Lung (tissue), 12 donors: ENCODE results near the gene HEPACAM. TPM values are rescaled to one million over a fixed set of nuclear protein-coding genes. Genes with fewer than 3 reads are reported as not detected.

Experiments used
- ATAC-seq: fragments of 200-7000 bp; cut with Tn5 transposase; one replicate; pipeline ENCODE4 v1.9.1; 2020; ENCODE audit warnings: moderate number of reproducible peaks; ENCODE audit not compliant: insufficient read depth, low FRiP score
- DNase-seq, 3 donors: peaks; one replicate each; pipeline ENCODE4 v3.0.0-alpha.2; 2013 to 2017
- H3K27ac ChIP-seq, 2 donors: one replicate each; pipeline ENCODE4 v1.5.1; 2013; ENCODE audit warnings: mild to moderate bottlenecking in 2 of 2, moderate library complexity in 2 of 2, control low read depth in 1 of 2, inconsistent platforms in 1 of 2, low read depth in 1 of 2, low read length in 1 of 2
- H3K27me3 ChIP-seq, 3 donors: one replicate each; pipeline ENCODE4 v1.5.1; 2013; ENCODE audit warnings: low read length in 2 of 3; ENCODE audit not compliant: control insufficient read depth in 3 of 3, insufficient read depth in 3 of 3
- H3K36me3 ChIP-seq, 4 donors: one replicate each; pipeline ENCODE4 v1.5.1; 2013; ENCODE audit warnings: low read length in 4 of 4, mild to moderate bottlenecking in 1 of 4, moderate library complexity in 1 of 4; ENCODE audit not compliant: control insufficient read depth in 4 of 4, insufficient read depth in 4 of 4
- H3K4me1 ChIP-seq, 5 donors: one replicate each; pipeline ENCODE4 v1.5.1; 2013; ENCODE audit warnings: low read length in 5 of 5, mild to moderate bottlenecking in 2 of 5, moderate library complexity in 1 of 5; ENCODE audit not compliant: control insufficient read depth in 5 of 5, insufficient read depth in 5 of 5
- H3K4me3 ChIP-seq: one replicate; pipeline ENCODE4 v1.5.1; 2013; ENCODE audit warnings: mild to moderate bottlenecking, control low read depth, moderate library complexity
- H3K9ac ChIP-seq, 2 donors: one replicate each; pipeline ENCODE4 v1.5.1; 2013; ENCODE audit warnings: low read length in 2 of 2, control low read depth in 1 of 2; ENCODE audit not compliant: insufficient read depth in 1 of 2
- H3K9me3 ChIP-seq, 4 donors: one replicate each; pipeline ENCODE4 v1.5.1; 2013; ENCODE audit warnings: low read length in 3 of 4, mild to moderate bottlenecking in 1 of 4, moderate library complexity in 1 of 4; ENCODE audit not compliant: control insufficient read depth in 4 of 4, insufficient read depth in 3 of 4
- WGBS, 2 donors: extraction: QIAGEN DNeasy Blood & Tissue Kit; methylation state at CpG; one replicate each; pipeline ENCODE4 v1.1.7; 2013; 5-methylcytosine and 5-hydroxymethylcytosine counted together
- polyA plus RNA-seq, 2 donors: library from polyadenylated mRNA; stranded (reverse); fragments of 200-250 nt; gene quantifications; one replicate each; pipeline ENCODE4 v1.2.1, GENCODE V29; 2013
- total RNA-seq, 2 donors: library from RNA; depleted of rRNA in 1 of 2; stranded (reverse); fragments of >200 nt in 1 of 2; gene quantifications; one replicate each; pipeline ENCODE4 v1.2.1, GENCODE V29; 2014 to 2021
- TF ChIP-seq, protein P1 (sequence below): IDR thresholded peaks from 2 replicates; pipeline ENCODE4 v1.5.1; 2012; ENCODE audit warnings: mild to moderate bottlenecking; ENCODE audit errors: control extremely low read depth, extremely low read depth
- donor health status: control.
- donor health status: control.
- donor health status: Bipolar disorder and iron deficiency.
- donor health status: healthy.
- donor health status: DM: yes; HTN: yes; CAD: no.

Gene HEPACAM
- total and polyA plus RNA-seq, 4 donors: 0.02 TPM; not detected in 3

DNA sequence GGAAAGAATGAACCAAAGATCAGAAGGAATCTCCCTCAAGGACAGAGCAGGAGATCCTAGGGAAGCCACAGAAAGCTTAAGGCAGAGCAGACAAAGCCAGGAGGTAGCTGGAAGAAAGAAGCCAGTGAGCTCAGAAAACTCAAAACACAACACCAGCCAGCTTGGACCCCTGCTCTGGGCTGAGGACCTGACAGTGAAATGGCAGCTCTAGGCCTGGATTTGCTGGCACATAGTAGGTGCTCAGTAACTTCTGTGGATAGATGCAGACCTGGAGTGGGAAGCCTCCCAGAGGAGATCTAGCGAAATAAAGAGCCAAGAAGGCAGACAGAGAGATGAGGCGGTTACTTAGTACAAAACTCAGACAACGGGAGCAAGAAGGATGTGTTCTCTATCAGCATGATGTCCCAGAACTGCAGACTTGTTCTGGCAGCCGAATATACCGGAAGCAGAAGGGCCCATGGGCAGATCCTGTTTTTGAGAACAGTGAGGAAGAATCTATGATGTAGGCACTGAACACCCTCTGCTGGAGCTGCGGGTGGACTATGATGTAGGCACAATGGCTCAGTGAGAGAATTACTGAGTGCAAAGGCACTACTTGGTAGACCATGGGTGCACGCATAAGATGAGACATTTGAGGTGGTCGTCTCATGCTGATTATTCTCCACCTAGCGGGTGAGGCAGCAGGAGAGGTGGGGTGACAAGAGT is 42.9 kb downstream of the HEPACAM start:
- peaks cover 0 to 16% (median 9%) of the 10 kb centered on the region in 5 donors for H3K4me1 ChIP-seq
- H3K27me3 ChIP-seq: no peaks in the 10 kb centered on the region
- TF ChIP-seq, protein P1, sequence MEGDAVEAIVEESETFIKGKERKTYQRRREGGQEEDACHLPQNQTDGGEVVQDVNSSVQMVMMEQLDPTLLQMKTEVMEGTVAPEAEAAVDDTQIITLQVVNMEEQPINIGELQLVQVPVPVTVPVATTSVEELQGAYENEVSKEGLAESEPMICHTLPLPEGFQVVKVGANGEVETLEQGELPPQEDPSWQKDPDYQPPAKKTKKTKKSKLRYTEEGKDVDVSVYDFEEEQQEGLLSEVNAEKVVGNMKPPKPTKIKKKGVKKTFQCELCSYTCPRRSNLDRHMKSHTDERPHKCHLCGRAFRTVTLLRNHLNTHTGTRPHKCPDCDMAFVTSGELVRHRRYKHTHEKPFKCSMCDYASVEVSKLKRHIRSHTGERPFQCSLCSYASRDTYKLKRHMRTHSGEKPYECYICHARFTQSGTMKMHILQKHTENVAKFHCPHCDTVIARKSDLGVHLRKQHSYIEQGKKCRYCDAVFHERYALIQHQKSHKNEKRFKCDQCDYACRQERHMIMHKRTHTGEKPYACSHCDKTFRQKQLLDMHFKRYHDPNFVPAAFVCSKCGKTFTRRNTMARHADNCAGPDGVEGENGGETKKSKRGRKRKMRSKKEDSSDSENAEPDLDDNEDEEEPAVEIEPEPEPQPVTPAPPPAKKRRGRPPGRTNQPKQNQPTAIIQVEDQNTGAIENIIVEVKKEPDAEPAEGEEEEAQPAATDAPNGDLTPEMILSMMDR: no peak
- H3K9ac ChIP-seq: no peak overlapping the region
- 58 to 62% methylated on average over 9 of the region's 9 CpGs for WGBS, 2 donors
- peaks cover 0 to 4% (median 0%) of the 10 kb centered on the region in 4 donors for H3K36me3 ChIP-seq
- no peak overlapping the region for H3K4me3 ChIP-seq
- H3K9me3 ChIP-seq: no peaks in the 10 kb centered on the region
- peak overlapping the region in 1 of 2 donors; percentile 85 for H3K27ac ChIP-seq
- no peak for ATAC-seq
- no peak for DNase-seq

DNA sequence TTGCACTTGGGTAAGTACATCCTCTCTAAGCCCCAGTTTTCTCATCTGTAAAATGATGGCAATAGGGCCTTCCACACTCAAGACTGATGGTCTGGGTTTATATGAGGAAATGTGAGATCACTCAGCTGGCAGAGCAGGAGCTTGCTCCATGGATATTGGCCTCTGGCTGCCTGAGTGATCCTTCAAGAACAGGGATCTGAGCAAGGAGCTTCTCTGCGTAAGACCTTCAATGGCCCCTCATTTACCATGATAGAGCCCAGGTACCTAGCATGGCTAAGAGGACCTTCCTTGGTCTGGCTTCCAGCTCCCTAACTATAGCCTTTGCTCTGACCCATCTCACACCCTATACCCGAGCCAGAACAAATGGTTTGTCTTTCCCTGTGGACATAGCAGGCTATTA is 43.7 kb downstream of the HEPACAM start:
- Histone ChIP-seq H3K9ac (no peak overlapping the region), H3K9me3 (no peaks in the 10 kb centered on the region), H3K4me1 (peaks cover 0 to 13% (median 10%) of the 10 kb centered on the region in 5 donors), H3K4me3 (no peak overlapping the region), H3K27ac (peak overlapping the region in 1 of 2 donors; percentile 66), H3K36me3 (peaks cover 0 to 4% (median 0%) of the 10 kb centered on the region in 4 donors), H3K27me3 (no peaks in the 10 kb centered on the region)
- WGBS, 2 donors: 88 to 92% methylated on average over 2 of the region's 2 CpGs
- DNase-seq (no peak), ATAC-seq (no peak)
- TF ChIP-seq, protein P1: no peak

DNA sequence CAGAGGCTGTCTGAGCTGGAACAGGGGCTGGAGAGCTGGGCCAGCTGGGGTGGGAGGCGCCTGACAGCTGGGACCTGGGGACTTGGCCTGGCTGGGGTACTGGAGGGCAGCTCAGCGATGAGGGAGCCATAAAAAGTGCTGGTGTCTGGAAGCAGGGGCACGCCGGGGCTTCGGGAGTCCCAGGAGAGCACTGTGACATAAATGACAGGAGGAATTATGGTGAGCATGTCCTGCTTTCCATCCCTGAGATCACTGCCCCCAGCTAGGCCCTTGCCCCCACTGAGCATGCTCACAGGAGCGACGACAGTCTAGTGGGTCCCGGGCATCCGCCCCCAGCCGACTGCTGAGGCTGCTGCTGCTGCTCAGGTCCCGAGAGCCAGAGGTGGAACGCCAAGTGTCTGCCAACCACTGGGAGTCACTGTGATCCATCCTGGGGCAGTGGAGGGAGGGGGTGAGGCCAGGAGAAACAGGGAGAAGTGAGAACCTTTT is 44.4 kb downstream of the HEPACAM start:
- Histone ChIP-seq H3K27ac (no peak overlapping the region), H3K9ac (no peak overlapping the region), H3K4me3 (no peak overlapping the region), H3K36me3 (peaks cover 0 to 4% (median 0%) of the 10 kb centered on the region in 4 donors), H3K9me3 (no peaks in the 10 kb centered on the region), H3K27me3 (no peaks in the 10 kb centered on the region), H3K4me1 (peaks cover 0 to 15% (median 11%) of the 10 kb centered on the region in 5 donors)
- 65 to 82% methylated on average over 12 of the region's 12 CpGs for WGBS, 2 donors
- ATAC-seq: no peak
- DNase-seq: peak; percentile 41 to 62 (median 48)
- TF ChIP-seq, protein P1: no peak
